CD4-positive, alpha-beta T cell treated with Interleukin-1 beta for 1 hour (primary cell): ENCODE measurements around the gene SLC20A1.

Experiments used
- DNase-seq, 2 donors: peaks; one replicate each; pipeline ENCODE4 v3.0.0-alpha.2; 2020 to 2022

SLC20A1 gene

DNA sequence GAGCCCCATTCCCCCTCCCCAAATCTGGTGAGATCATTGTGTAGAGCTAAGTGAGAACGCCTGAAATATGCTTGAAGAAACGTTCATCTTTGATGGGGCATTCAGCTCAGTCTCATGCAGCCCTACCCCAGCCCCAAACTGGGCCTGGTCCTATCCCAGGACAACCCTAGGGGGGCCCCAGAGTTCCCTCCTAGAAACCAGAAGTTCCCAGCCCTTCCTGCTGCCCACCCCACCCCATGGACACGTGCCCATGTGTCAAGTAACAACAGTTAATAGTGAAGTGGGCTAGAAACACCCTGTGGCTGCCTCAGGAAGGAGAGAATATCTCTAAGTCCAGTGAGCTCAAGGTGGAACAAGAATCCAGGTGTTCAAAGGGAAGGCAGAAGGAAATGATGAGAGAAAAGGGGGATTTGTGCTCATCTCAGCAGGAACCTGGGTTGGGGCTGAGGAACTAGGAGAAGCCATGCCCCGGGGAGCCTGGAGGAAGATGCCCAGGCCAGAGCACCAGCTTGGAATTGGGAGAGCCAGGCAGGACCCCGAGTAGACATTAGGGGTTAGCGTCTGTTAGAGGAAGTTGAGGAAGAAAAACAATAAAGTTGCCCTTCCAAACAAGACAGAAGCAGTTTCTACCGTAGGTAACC, 20.1 kb upstream of the SLC20A1 start:
- DNase-seq: no peak

DNA sequence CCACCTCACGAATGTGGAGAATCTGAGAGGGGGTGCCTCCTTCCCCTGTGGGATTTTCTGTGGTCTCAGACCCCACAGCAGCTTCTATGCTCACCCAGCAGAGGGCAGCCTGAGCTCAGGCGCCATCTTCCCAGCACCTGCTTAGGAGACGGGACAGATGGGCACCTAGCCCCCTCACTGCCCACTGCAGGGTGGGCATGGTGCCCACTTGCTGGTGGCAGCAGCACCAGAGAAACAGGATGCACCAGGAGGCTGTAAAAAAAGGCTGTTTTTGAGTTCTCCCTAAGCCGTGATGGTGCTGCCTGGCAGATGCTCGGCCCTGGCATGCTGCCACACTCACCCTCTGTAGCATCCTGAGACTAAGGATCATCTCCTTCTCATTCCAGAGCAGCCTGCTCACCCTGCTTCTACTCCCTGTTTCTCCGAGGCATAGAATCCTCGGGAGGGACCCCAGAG, 19.1 kb upstream of the SLC20A1 start:
- peak; percentile 68 to 70 for DNase-seq

GRCh38 chr2:112627060-112628040, 18.4 kb upstream of the SLC20A1 start:
- peak; percentile 22 to 40 for DNase-seq

GRCh38 chr2:112629224-112629623, 16.5 kb upstream of the SLC20A1 start:
- DNase-seq: no peak

- no peak for DNase-seq
These were observed 15.9 kb upstream of the SLC20A1 start for GRCh38 chr2:112629823-112630222.

DNA sequence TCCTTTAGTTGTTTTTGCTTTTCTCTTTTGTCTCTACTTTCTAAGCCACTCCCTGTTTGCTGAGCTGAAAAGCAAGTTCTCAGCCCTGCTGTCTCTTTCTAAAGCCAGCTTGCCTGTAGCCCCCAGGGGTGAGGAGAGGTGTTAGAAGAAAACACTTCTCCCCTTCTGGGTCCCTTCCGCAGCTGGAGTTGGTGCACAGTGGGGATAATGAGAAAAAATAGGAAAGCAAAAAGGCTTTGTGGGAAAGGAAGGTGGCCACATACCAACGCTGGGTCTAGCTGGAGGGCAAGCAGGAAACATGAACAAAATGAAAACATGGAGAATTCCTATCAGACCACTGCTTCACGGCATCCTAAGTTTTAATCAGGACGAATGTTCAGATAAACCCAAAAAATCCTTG, 15.5 kb upstream of the SLC20A1 start:
- DNase-seq: no peak

DNA sequence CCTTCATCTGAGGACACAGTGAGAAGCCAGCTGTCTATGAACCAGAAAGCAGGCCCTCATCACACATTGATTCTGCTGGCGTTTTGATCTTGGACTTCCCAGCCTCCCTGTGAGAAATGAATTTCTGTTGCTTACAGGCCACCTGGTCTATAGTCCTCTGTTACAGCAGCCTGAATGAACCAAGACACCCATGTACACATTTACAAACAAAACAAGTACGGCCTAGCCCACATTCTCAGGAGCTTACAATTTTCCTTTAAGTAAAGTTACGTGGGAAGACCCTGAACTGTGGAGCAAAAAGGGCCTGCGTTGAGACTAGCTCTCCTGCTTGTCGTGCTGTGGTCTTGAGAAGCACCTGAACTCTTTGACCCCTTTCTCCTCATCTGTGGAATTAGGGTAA, 12.0 kb upstream of the SLC20A1 start:
- DNase-seq: no peak

GRCh38 chr2:112634153-112634873, 11.4 kb upstream of the SLC20A1 start:
- DNase-seq: peak; percentile 30 to 39

DNA sequence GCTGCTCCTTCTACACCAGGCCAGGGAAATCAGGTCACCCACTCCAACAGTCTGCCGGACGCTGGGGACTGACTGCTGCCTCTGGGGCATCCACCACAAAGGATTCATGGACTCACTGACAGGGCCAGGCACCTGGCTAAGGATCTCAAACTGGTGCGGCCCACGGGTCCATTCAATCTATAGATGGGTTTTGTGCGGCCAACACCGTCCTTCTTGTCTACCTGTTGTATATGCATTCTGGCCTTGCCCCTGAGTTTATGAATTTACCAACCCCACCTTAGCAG, 10.9 kb upstream of the SLC20A1 start:
- DNase-seq: no peak

- no peak for DNase-seq
These were observed 9.0 kb upstream of the SLC20A1 start for GRCh38 chr2:112636605-112637288.

DNA sequence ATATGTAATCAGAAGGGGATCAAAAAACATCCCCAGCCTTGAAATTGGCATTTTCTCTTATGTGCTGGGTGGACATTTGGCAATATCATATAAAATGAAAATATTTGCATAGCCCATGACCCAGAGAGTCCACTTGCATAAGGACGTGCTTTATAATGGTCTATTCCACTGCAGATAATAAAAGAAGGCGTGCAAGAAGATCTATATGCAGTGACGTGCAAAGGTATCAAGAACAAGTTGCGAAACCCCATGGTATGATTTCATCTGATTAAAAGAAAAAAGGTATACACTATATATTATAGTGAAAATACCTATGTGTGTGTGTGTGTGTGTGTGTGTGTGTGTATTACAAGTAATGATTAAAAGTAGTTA, 8.5 kb upstream of the SLC20A1 start:
- no peak for DNase-seq

DNA sequence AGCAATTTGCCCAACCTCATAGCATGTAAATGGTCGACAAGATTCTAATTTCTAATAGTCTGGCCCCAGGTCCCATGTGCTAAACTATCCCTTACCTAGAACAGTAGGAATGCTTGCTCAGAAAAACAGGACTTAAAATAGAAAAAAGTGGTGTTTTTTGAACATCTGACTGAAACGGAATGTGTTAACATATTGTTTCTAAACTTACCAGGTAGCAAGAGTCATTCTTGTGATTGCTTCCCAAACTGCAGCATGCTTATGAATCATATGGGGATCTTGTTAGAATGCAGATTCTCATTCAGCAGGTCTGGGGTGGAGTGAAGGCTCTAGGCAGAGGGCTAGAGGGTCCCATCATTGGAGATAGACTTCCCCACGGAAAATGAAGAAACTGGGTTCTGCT, 5.8 kb upstream of the SLC20A1 start:
- no peak for DNase-seq

GRCh38 chr2:112640467-112640799, 5.3 kb upstream of the SLC20A1 start:
- DNase-seq: no peak

- DNase-seq: no peak
These were observed 4.7 kb upstream of the SLC20A1 start for GRCh38 chr2:112640800-112641675.

DNA sequence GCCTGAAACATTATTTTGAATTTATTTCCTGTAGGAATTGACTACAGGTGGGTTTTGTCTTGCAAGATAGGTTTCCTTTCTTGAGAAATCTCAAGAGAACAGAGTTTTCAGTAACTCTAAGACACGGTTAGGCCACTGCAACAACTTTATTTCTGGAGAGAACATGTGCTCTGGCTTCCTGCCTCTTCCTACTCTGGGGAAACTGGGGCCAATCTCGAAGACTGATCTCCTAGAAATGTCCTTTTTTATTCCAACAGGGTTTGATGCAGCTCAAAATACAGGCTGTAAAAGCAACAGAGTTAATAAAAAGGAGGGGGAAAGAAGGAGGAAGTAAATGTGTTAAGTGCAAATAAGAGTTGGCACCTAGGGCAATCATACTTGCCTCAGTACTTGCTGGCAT, 4.0 kb upstream of the SLC20A1 start:
- no peak for DNase-seq

DNA sequence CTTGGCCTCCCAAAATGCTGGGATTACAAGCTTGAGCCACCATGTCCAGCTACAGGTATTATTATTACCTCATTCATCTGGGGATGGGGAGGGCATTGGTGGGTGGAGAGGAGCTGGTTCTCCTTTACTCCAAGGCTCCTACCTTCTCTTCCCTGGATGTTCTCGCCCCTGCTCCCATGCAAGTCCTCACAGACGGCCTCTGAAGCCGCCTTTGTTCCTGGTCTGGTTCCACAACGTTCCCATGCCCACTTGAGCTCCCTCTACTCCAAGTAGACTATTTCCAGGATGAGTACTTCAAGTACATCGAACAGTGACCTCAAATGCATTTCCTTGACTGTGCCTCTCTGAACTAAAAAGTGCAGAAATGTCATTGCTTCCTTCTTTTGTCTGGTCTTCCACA, 3.2 kb upstream of the SLC20A1 start:
- no peak for DNase-seq

DNA sequence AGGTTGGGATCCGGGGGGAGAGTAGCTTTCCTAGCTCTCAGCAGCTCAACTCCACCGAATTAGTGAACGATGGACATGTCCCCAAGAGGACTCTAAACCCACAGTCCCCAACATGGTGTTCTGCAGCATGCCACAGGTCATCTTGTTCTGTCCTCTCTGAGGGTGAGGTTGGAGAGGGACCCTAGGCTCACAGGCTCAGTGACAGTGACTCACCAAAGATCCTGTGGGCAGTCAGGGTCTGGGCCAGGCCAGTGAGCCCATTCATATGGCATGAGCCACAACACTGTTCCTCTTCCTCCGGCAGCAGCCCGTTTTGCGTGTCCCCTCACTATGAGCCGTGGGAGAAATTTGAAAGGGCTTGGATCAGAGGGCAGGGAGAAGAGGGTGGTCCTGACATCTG, 2.8 kb upstream of the SLC20A1 start:
- no peak for DNase-seq

- DNase-seq: no peak
These were observed 2.3 kb upstream of the SLC20A1 start for GRCh38 chr2:112643488-112643887.

DNA sequence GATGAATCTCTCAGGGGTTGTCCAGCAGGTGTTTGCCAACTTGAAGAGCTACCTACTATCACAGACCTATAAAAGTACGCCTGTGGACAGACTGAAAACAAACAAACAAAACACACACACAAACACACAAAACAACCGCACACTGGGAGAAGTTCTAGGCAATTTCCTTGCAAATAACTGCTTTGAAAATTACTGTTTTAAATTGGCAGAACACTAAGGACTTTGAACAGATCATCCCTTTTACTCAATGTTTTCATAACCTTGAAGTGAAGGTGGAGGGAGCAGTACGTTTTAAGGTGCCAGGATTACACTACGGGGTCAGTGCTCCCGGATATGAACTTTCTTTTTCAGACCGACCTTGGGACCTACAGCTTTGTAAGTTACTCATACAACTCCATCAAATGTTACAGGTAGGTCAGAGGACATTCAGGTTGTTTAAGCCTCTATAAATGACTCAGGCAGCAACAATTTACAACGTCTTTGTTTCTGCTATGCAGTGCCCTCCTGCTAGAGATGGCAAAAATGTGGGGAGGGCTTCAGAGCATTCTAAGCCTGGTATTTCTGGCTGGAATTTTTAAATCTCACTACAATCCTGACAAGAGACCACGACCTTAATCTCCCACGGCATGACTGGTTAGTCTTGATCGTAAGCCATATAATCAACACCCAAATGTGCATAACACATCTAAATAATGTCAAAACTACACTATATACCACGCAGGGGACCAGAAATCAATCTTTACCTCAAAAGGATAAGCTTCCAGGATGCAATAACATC, 1.4 kb upstream of the SLC20A1 start:
- no peak for DNase-seq

GRCh38 chr2:112644933-112645309, 818 bp upstream of the SLC20A1 start:
- no peak for DNase-seq

GRCh38 chr2:112646102-112646719, 472 bp downstream of the SLC20A1 start:
- DNase-seq: peak in 1 of 2 donors; percentile 34
